Hepatocyte (in vitro differentiated cells): ENCODE results near the gene LRBA. TPM values are rescaled to one million over a fixed set of nuclear protein-coding genes. Genes with fewer than 3 reads are reported as not detected.

Source experiments
- DNase-seq: peaks from one replicate; pipeline ENCODE4 v3.0.0-alpha.2; 2016; ENCODE audit warnings: low spot score
- H2AFZ ChIP-seq: fragments of 200-600 bp; sonication (generic); 2 replicates; pipeline ENCODE4 v1.6.0; 2016; ENCODE audit warnings: antibody characterized with exemption, mild to moderate bottlenecking
- H3K27ac ChIP-seq: fragments of 200-600 bp; sonication (generic); 2 replicates; pipeline ENCODE4 v1.5.1; 2016; ENCODE audit warnings: mild to moderate bottlenecking
- H3K27me3 ChIP-seq: fragments of 200-600 bp; sonication (generic); 2 replicates; pipeline ENCODE4 v1.6.1; 2016
- H3K36me3 ChIP-seq: fragments of 200-600 bp; sonication (generic); replicated peaks from 2 replicates; pipeline ENCODE4 v1.5.1; 2016; ENCODE audit warnings: low read depth; ENCODE audit not compliant: insufficient read depth
- H3K4me1 ChIP-seq: fragments of 200-600 bp; sonication (generic); 2 replicates; pipeline ENCODE4 v1.5.1; 2016; ENCODE audit warnings: mild to moderate bottlenecking, moderate library complexity; ENCODE audit not compliant: insufficient read depth
- H3K4me2 ChIP-seq: fragments of 200-600 bp; sonication (generic); 2 replicates; pipeline ENCODE4 v1.6.0; 2016
- H3K4me3 ChIP-seq: fragments of 200-600 bp; sonication (generic); 2 replicates; pipeline ENCODE4 v1.5.1; 2016; ENCODE audit warnings: mild to moderate bottlenecking
- H3K79me2 ChIP-seq: fragments of 200-600 bp; sonication (generic); 2 replicates; pipeline ENCODE4 v1.6.0; 2017; ENCODE audit warnings: mild to moderate bottlenecking
- H3K9me2 ChIP-seq: fragments of 200-600 bp; sonication (generic); replicated peaks from 2 replicates; pipeline ENCODE4 v1.6.0; 2017; ENCODE audit warnings: mild to moderate bottlenecking; ENCODE audit not compliant: insufficient read depth
- H3K9me3 ChIP-seq: fragments of 200-600 bp; sonication (generic); 2 replicates; pipeline ENCODE4 v1.5.1; 2016; ENCODE audit warnings: low read depth, mild to moderate bottlenecking
- H4K20me1 ChIP-seq: fragments of 200-600 bp; sonication (generic); 2 replicates; pipeline ENCODE4 v1.6.0; 2016; ENCODE audit warnings: mild to moderate bottlenecking; ENCODE audit not compliant: insufficient read depth, poor library complexity, severe bottlenecking
- CTCF ChIP-seq: fragments of 200-600 bp; sonication (generic); IDR thresholded peaks from 2 replicates; pipeline ENCODE4 v1.5.1; 2016; ENCODE audit warnings: antibody characterized with exemption, mild to moderate bottlenecking; ENCODE audit not compliant: poor library complexity
- EZH2 ChIP-seq: fragments of 200-600 bp; sonication (generic); IDR thresholded peaks from 2 replicates; pipeline ENCODE4 v1.6.1; 2016; ENCODE audit warnings: antibody characterized with exemption, mild to moderate bottlenecking, borderline replicate concordance
- EZH2phosphoT487 ChIP-seq: fragments of 200-600 bp; sonication (generic); IDR thresholded peaks from one replicate; pipeline ENCODE4 v1.6.1; 2018; ENCODE audit warnings: antibody characterized with exemption, mild to moderate bottlenecking, low read depth, moderate library complexity; ENCODE audit not compliant: unreplicated experiment, severe bottlenecking
- WGBS: methylation state at CpG from one replicate; pipeline ENCODE4 v1.1.6; 2016; ENCODE audit warnings: low lambda C conversion rate; ENCODE audit errors: missing lambda C conversion rate; 5-methylcytosine and 5-hydroxymethylcytosine counted together
- polyA plus RNA-seq: library from polyadenylated mRNA; unstranded; fragments of >200 nt; fragmentation: Nextera tagmentation; extraction: Ambion mirVana; gene quantifications from 2 replicates; pipeline ENCODE4 v1.2.1, GENCODE V29; 2016
- total RNA-seq: library from RNA; depleted of rRNA; stranded (reverse); fragments of >200 nt; gene quantifications from 2 replicates; pipeline ENCODE4 v1.2.3, GENCODE V29; 2014

The LRBA gene
- total and polyA plus RNA-seq, 2 experiments from 2014 or later: 14.1 to 69.4 TPM

- no peaks in the 10 kb centered on the region for H3K36me3 ChIP-seq
- no peaks in the 10 kb centered on the region for H3K79me2 ChIP-seq
- TF ChIP-seq CTCF: no peak
- TF ChIP-seq EZH2phosphoT487: no peak
- TF ChIP-seq EZH2: no peak
- DNase-seq: no peak
- no peak overlapping the region for H3K4me3 ChIP-seq
- no peak overlapping the region for H3K27ac ChIP-seq
- H3K4me2 ChIP-seq: no peak overlapping the region
- no peak overlapping the region for H2AFZ ChIP-seq
- no peaks in the 10 kb centered on the region for H3K27me3 ChIP-seq
- H4K20me1 ChIP-seq: no peaks in the 10 kb centered on the region
- H3K9me2 ChIP-seq: no peaks in the 10 kb centered on the region
- H3K4me1 ChIP-seq: no peaks in the 10 kb centered on the region
- no peaks in the 10 kb centered on the region for H3K9me3 ChIP-seq
- WGBS: 92% methylated on average over 2 of the region's 2 CpGs
These were observed 301.8 kb downstream of the LRBA start for GRCh38 chr4:150713251-150713650.

- 88% methylated on average over 4 of the region's 4 CpGs for WGBS
- Histone ChIP-seq H3K4me2 (no peak overlapping the region), H3K4me3 (no peak overlapping the region), H3K79me2 (no peaks in the 10 kb centered on the region), H3K4me1 (no peaks in the 10 kb centered on the region), H2AFZ (no peak overlapping the region), H3K36me3 (no peaks in the 10 kb centered on the region), H3K27ac (no peak overlapping the region), H3K9me2 (no peaks in the 10 kb centered on the region), H4K20me1 (no peaks in the 10 kb centered on the region), H3K9me3 (no peaks in the 10 kb centered on the region), H3K27me3 (no peaks in the 10 kb centered on the region)
- no peak for TF ChIP-seq EZH2phosphoT487
- no peak for TF ChIP-seq CTCF
- no peak for TF ChIP-seq EZH2
- DNase-seq: no peak
These were observed 304.2 kb downstream of the LRBA start for GRCh38 chr4:150710770-150711375.

- Histone ChIP-seq H3K9me2 (no peaks in the 10 kb centered on the region), H3K36me3 (no peaks in the 10 kb centered on the region), H3K4me3 (no peak overlapping the region), H3K79me2 (no peaks in the 10 kb centered on the region), H3K27me3 (no peaks in the 10 kb centered on the region), H4K20me1 (no peaks in the 10 kb centered on the region), H3K4me2 (no peak overlapping the region), H3K4me1 (no peaks in the 10 kb centered on the region), H2AFZ (no peak overlapping the region), H3K27ac (no peak overlapping the region), H3K9me3 (no peaks in the 10 kb centered on the region)
- DNase-seq: no peak
- 100% methylated on average over 1 of the region's 1 CpG for WGBS
- no peak for TF ChIP-seq CTCF
- no peak for TF ChIP-seq EZH2phosphoT487
- TF ChIP-seq EZH2: no peak
These were observed 307.1 kb downstream of the LRBA start for GRCh38 chr4:150708004-150708403.

- Histone ChIP-seq H3K9me2 (no peaks in the 10 kb centered on the region), H3K9me3 (no peaks in the 10 kb centered on the region), H4K20me1 (no peaks in the 10 kb centered on the region), H3K4me2 (no peak overlapping the region), H3K4me3 (no peak overlapping the region), H3K27ac (no peak overlapping the region), H2AFZ (no peak overlapping the region), H3K79me2 (no peaks in the 10 kb centered on the region), H3K27me3 (no peaks in the 10 kb centered on the region), H3K4me1 (no peaks in the 10 kb centered on the region), H3K36me3 (no peaks in the 10 kb centered on the region)
- no peak for DNase-seq
- TF ChIP-seq EZH2phosphoT487 (no peak), CTCF (no peak), EZH2 (no peak)
These were observed 315.5 kb downstream of the LRBA start for GRCh38 chr4:150699599-150699998.
